Bronchial smooth muscle cell (primary cell): ENCODE results near the gene BBC3. TPM values are rescaled to one million over a fixed set of nuclear protein-coding genes. Genes with fewer than 3 reads are reported as not detected.

ENCODE experiments used
- total RNA-seq: library from RNA; depleted of rRNA; stranded (reverse); fragments of >200 nt; gene quantifications from 2 replicates; pipeline ENCODE4 v1.2.1, GENCODE V29; 2014

BBC3 gene
- total RNA-seq: 17.5 and 18.4 TPM in 2 replicates

DNA sequence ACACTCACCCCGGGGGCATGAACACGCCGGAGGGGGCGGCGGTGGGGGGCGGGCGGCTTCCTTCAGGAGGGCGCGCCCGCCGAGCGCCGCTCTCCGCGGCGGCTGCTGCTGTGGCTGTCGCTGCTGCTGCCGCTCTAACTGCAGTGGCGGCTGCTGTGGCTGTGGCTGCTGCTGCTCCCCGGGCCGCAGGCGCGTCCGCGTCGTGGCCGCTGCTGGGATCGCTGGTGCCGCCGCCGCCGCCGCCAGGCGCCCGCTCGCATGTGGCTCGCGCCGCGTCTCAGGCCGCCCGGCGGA is at the start of gene BBC3:
BBC3 (minus strand) TSS at position 279 of the 294 bp plus-strand sequence. CDS start 2,768 bp downstream, outside the sequence.

GRCh38 chr19:47274071-47274890 is 43.3 kb upstream of the BBC3 start, which contains the start of gene INAFM1:
TSS of gene INAFM1 (plus strand) at chr19:47274885. CDS start at chr19:47274920, 35 bp downstream.

DNA sequence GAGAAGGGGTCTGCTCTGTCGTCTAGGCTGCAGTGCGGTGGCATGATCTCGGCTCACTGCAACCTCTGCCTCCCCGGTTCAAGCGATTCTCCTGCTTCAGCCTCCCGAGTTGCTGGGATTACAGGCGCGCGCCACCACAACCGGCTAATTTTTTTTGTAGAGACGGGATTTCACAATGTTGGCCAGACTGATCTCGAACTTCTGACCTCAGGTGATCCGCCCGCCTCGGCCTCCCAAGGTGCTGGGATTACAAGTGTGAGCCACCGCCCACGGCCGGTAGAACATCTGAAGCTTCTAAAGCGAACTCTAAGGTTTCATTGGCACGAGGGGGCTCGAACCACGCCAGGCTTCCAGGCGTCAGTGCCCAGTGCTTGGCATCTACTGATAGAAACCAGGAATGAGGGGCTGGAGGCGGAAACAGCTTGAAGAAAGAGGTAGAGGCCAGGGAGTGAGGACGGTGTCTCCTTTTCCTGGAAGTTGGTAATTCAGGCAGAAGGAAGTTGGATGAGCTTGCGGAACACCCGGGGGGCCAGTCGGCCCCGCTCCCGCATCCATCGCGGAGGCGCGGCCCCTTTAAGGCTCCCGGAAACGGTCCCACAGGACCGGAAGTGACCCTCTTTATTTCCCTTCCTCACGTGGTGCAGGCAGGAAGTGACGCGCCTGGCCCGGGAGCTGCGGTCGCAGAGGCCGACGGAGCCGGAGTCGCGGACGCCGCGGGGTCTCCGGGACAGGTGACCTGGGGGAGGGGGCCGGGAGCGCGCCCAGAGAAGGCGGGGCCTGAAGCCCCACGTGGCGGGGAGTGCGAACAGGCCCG is 25.1 kb upstream of the BBC3 start, which contains the start of gene CCDC9:
CCDC9 (plus strand) TSS at position 647 of the 814 bp plus-strand sequence. CDS start 1,876 bp downstream, outside the sequence.

Other genes starting within 250 kb of the BBC3 start
- gene NPAS1, start 211.4 kb downstream of the BBC3 start, total RNA-seq: 0.26 and 0.47 TPM in 2 replicates
- 8.2 and 25.1 TPM in 2 replicates for gene TMEM160, start 182.6 kb downstream of the BBC3 start, total RNA-seq
- gene ZC3H4, start 117.4 kb downstream of the BBC3 start, total RNA-seq: 8.4 and 9.6 TPM in 2 replicates
- 100 and 120 TPM in 2 replicates for gene SAE1, start 100.4 kb downstream of the BBC3 start, total RNA-seq
- 6.0 and 6.4 TPM in 2 replicates for gene CCDC9, start 25.3 kb upstream of the BBC3 start, total RNA-seq
- 1.8 and 1.9 TPM in 2 replicates for gene INAFM1, start 43.7 kb upstream of the BBC3 start, total RNA-seq
- gene C5AR1, start 78.7 kb upstream of the BBC3 start, total RNA-seq: 0.16 and 0.17 TPM in 2 replicates
- 0.16 TPM in 1 of 2 replicates, not detected in the other for gene C5AR2, start 101.0 kb upstream of the BBC3 start, total RNA-seq
- 6.6 and 6.8 TPM in 2 replicates for gene DHX34, start 118.1 kb upstream of the BBC3 start, total RNA-seq
- 21.4 and 47.4 TPM in 2 replicates for gene MEIS3, start 188.3 kb upstream of the BBC3 start, total RNA-seq
- gene SLC8A2, start 240.7 kb upstream of the BBC3 start, total RNA-seq: not detected in 2 replicates